Measurements from ENCODE around the gene CACTIN. TPM values are rescaled to one million over a fixed set of nuclear protein-coding genes. Genes with fewer than 3 reads are reported as not detected.

CACTIN gene
- total RNA-seq, 1 donor from 2014 or later = 26.7 TPM

GRCh38 chr19:3607303-3608078 lies 19.1 kb downstream of the CACTIN start:
- no peaks in the 10 kb centered on the region for H3K27me3 ChIP-seq (ENCODE audit: insufficient read depth, low read length)
- Mint-ChIP-seq H3K36me3 (ENCODE audit: low read depth, unreplicated experiment) (peaks cover 4% of the 10 kb centered on the region), H3K27me3 (ENCODE audit: low read depth, unreplicated experiment) (peaks cover 6% of the 10 kb centered on the region), H3K9me3 (ENCODE audit: unreplicated experiment) (no peaks in the 10 kb centered on the region), H3K27ac (ENCODE audit: unreplicated experiment) (no peak overlapping the region), H3K4me3 (ENCODE audit: unreplicated experiment) (peak overlapping the region; percentile 34), H3K4me1 (ENCODE audit: low read depth, unreplicated experiment) (peaks cover 7% of the 10 kb centered on the region)
- H3K27ac ChIP-seq (ENCODE audit: low read depth, low read length) = no peak overlapping the region
- FAIRE-seq = no peak
- H3K4me1 ChIP-seq (ENCODE audit: insufficient read depth, low read length) = peaks cover 28% of the 10 kb centered on the region
- TF ChIP-seq CTCF (IDR thresholded peaks at IDR 0.05; ENCODE audit: insufficient read depth, low read depth, low read length) = no peak
- no peak for TF ChIP-seq EZH2 (IDR thresholded peaks at IDR 0.05; ENCODE audit: insufficient read depth, low read length)
- H4K20me1 ChIP-seq (ENCODE audit: insufficient read depth, low read length) = peaks cover 14% of the 10 kb centered on the region
- no peaks in the 10 kb centered on the region for H3K36me3 ChIP-seq (ENCODE audit: insufficient read depth, low read length)
- H3K4me3 ChIP-seq (ENCODE audit: insufficient read depth, low read depth, low read length) = peak overlapping the region; percentile 64
- peak; percentile 27 for DNase-seq (ENCODE audit: low read depth)
- H3K9me3 ChIP-seq (ENCODE audit: insufficient read depth, low read depth, low read length) = no peaks in the 10 kb centered on the region
- no peaks in the 10 kb centered on the region for H3K79me2 ChIP-seq (ENCODE audit: insufficient read depth, low read length)
- peak overlapping the region; percentile 84 for H3K4me2 ChIP-seq (ENCODE audit: low read length)
- peak overlapping the region; percentile 80 for H2AFZ ChIP-seq (ENCODE audit: low read depth, low read length)
- peak overlapping the region; percentile 58 for H3K9ac ChIP-seq (ENCODE audit: low read length)

GRCh38 chr19:3606690-3607289 lies 19.8 kb downstream of the CACTIN start, which contains the start of gene TBXA2R:
TBXA2R (minus strand) TSS chr19:3606875; CDS start chr19:3600634, 6,241 bp downstream.
- peaks cover 6% of the 10 kb centered on the region for H3K27me3 Mint-ChIP-seq (ENCODE audit: low read depth, unreplicated experiment)
- no peaks in the 10 kb centered on the region for H3K9me3 Mint-ChIP-seq (ENCODE audit: unreplicated experiment)
- Histone ChIP-seq H3K9me3 (ENCODE audit: insufficient read depth, low read depth, low read length) (no peaks in the 10 kb centered on the region), H3K27me3 (ENCODE audit: insufficient read depth, low read length) (no peaks in the 10 kb centered on the region), H4K20me1 (ENCODE audit: insufficient read depth, low read length) (peaks cover 14% of the 10 kb centered on the region), H2AFZ (ENCODE audit: low read depth, low read length) (peak within 1 kb of the TSS; percentile 80), H3K9ac (ENCODE audit: low read length) (peak within 1 kb of the TSS; percentile 58), H3K4me1 (ENCODE audit: insufficient read depth, low read length) (peaks cover 28% of the 10 kb centered on the region), H3K27ac (ENCODE audit: low read depth, low read length) (peak within 1 kb of the TSS; percentile 26), H3K4me2 (ENCODE audit: low read length) (peak within 1 kb of the TSS; percentile 84), H3K79me2 (ENCODE audit: insufficient read depth, low read length) (no peaks in the 10 kb centered on the region), H3K4me3 (ENCODE audit: insufficient read depth, low read depth, low read length) (peak within 1 kb of the TSS; percentile 64), H3K36me3 (ENCODE audit: insufficient read depth, low read length) (no peaks in the 10 kb centered on the region)
- H3K27ac Mint-ChIP-seq (ENCODE audit: unreplicated experiment) = no peak within 1 kb of the TSS
- no peak for TF ChIP-seq CTCF (IDR thresholded peaks at IDR 0.05; ENCODE audit: insufficient read depth, low read depth, low read length)
- no peak for TF ChIP-seq EZH2 (IDR thresholded peaks at IDR 0.05; ENCODE audit: insufficient read depth, low read length)
- H3K4me1 Mint-ChIP-seq (ENCODE audit: low read depth, unreplicated experiment) = peaks cover 7% of the 10 kb centered on the region
- peak within 1 kb of the TSS; percentile 34 for H3K4me3 Mint-ChIP-seq (ENCODE audit: unreplicated experiment)
- peaks cover 3% of the 10 kb centered on the region for H3K36me3 Mint-ChIP-seq (ENCODE audit: low read depth, unreplicated experiment)
- no peak for FAIRE-seq
- peak; percentile 36 for DNase-seq (ENCODE audit: low read depth)

All from astrocyte (in vitro differentiated cells and primary cell).